ENCODE measurements around the gene SNPH.

Gene SNPH

GRCh38 chr20:1297486-1297885 is 31.4 kb downstream of the SNPH start:
- H3K4me3 ChIP-seq (ENCODE audit: low read depth, low read length) = no peak overlapping the region
- TF ChIP-seq CTCF (IDR thresholded peaks at IDR 0.05; ENCODE audit: insufficient read depth, low read depth, low read length, missing control alignments) = no peak
- DNase-seq (ENCODE audit: low read depth) = no peak

- no peak overlapping the region for H3K4me3 ChIP-seq (ENCODE audit: low read depth, low read length)
- DNase-seq (ENCODE audit: low read depth) = no peak
- TF ChIP-seq CTCF (IDR thresholded peaks at IDR 0.05; ENCODE audit: insufficient read depth, low read depth, low read length, missing control alignments) = no peak
Measured at GRCh38 chr20:1298166-1298565, 32.1 kb downstream of the SNPH start.

- TF ChIP-seq CTCF (IDR thresholded peaks at IDR 0.05; ENCODE audit: insufficient read depth, low read depth, low read length, missing control alignments) = no peak
- no peak for DNase-seq (ENCODE audit: low read depth)
- no peak overlapping the region for H3K4me3 ChIP-seq (ENCODE audit: low read depth, low read length)
Measured at GRCh38 chr20:1298888-1299511, 32.9 kb downstream of the SNPH start.

GRCh38 chr20:1299522-1299921 is 33.4 kb downstream of the SNPH start:
- no peak for DNase-seq (ENCODE audit: low read depth)
- no peak overlapping the region for H3K4me3 ChIP-seq (ENCODE audit: low read depth, low read length)

GRCh38 chr20:1300083-1300840 is 34.2 kb downstream of the SNPH start:
- no peak for TF ChIP-seq CTCF (IDR thresholded peaks at IDR 0.05; ENCODE audit: insufficient read depth, low read depth, low read length, missing control alignments)

More at GRCh38 chr20:1299522-1299921, 33.4 kb downstream of the SNPH start:
- peak; percentile 15 for TF ChIP-seq CTCF (IDR thresholded peaks at IDR 0.05; ENCODE audit: insufficient read depth, low read depth, low read length, missing control alignments)

GRCh38 chr20:1301031-1301529 is 35.0 kb downstream of the SNPH start:
- H3K4me3 ChIP-seq (ENCODE audit: low read depth, low read length) = no peak overlapping the region
- DNase-seq (ENCODE audit: low read depth) = no peak
- no peak for TF ChIP-seq CTCF (IDR thresholded peaks at IDR 0.05; ENCODE audit: insufficient read depth, low read depth, low read length, missing control alignments)

More at GRCh38 chr20:1300083-1300840, 34.2 kb downstream of the SNPH start:
- no peak overlapping the region for H3K4me3 ChIP-seq (ENCODE audit: low read depth, low read length)
- no peak for DNase-seq (ENCODE audit: low read depth)
